Measurements from ENCODE around the gene ANAPC13. TPM values are rescaled to one million over a fixed set of nuclear protein-coding genes. Genes with fewer than 3 reads are reported as not detected.

ANAPC13 gene
- total RNA-seq, 1 experiment from 2014 or later, result 57.0 TPM

DNA sequence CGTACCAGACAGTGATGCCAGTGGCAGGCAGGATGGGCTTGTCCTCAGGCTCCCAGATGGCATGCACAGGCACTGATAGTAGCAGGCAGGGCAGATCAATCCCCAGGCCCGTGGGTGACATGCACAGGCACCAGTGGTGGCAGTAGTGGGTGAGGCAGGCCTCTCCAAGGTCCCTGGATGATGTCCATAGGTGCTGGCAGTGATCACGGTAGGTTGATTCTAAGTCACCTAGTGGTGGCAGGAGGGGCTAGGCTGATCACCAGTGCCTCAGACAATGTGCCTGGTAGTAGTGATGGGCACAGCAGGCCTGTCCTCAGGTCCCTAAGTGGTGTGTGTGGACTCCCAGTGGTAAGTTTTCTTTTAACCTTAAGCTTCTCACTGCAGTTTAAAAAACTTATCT lies 19.7 kb upstream of the ANAPC13 start:
- no peaks in the 10 kb centered on the region for H3K4me1 Mint-ChIP-seq (ENCODE audit: low read depth, unreplicated experiment)
- no peak overlapping the region for H3K4me3 Mint-ChIP-seq (ENCODE audit: unreplicated experiment)
- no peak overlapping the region for H3K27ac Mint-ChIP-seq (ENCODE audit: unreplicated experiment)
- H3K4me1 ChIP-seq, result no peaks in the 10 kb centered on the region
- peaks cover 23% of the 10 kb centered on the region for H3K9me3 Mint-ChIP-seq (ENCODE audit: unreplicated experiment)
- H3K36me3 Mint-ChIP-seq (ENCODE audit: insufficient read depth, unreplicated experiment), result no peaks in the 10 kb centered on the region
- ChIA-PET POLR2A (no interaction called here), CTCF (no interaction called here)
- H3K4me3 ChIP-seq (ENCODE audit: low read depth, low read length), result no peak overlapping the region
- intact Hi-C loops (cut with micrococcal nuclease; ENCODE audit: unreplicated experiment), result no loop called here
- DNase-seq, result no peak
- H3K9me3 ChIP-seq, result 0 out of 2 replicates have a peak, but pooled peaks cover 3% of the 10 kb centered on the region
- H3K27me3 ChIP-seq (replicated peaks; ENCODE audit: control insufficient read depth, insufficient read depth, low read length), result no peaks in the 10 kb centered on the region
- no TSS peak for BruUV-seq (replicated peaks)
- no peaks in the 10 kb centered on the region for H3K27me3 Mint-ChIP-seq (ENCODE audit: insufficient read depth, unreplicated experiment)
- H3K36me3 ChIP-seq (ENCODE audit: control insufficient read depth, insufficient read depth, low read length), result no peaks in the 10 kb centered on the region
- TF ChIP-seq, protein P1, sequence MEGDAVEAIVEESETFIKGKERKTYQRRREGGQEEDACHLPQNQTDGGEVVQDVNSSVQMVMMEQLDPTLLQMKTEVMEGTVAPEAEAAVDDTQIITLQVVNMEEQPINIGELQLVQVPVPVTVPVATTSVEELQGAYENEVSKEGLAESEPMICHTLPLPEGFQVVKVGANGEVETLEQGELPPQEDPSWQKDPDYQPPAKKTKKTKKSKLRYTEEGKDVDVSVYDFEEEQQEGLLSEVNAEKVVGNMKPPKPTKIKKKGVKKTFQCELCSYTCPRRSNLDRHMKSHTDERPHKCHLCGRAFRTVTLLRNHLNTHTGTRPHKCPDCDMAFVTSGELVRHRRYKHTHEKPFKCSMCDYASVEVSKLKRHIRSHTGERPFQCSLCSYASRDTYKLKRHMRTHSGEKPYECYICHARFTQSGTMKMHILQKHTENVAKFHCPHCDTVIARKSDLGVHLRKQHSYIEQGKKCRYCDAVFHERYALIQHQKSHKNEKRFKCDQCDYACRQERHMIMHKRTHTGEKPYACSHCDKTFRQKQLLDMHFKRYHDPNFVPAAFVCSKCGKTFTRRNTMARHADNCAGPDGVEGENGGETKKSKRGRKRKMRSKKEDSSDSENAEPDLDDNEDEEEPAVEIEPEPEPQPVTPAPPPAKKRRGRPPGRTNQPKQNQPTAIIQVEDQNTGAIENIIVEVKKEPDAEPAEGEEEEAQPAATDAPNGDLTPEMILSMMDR (IDR thresholded peaks at IDR 0.05; ENCODE audit: insufficient read depth in 1 of 2, low read depth in 1 of 2, low read length in 1 of 2, severe bottlenecking in 1 of 2, unreplicated experiment in 1 of 2), result no peak

DNA sequence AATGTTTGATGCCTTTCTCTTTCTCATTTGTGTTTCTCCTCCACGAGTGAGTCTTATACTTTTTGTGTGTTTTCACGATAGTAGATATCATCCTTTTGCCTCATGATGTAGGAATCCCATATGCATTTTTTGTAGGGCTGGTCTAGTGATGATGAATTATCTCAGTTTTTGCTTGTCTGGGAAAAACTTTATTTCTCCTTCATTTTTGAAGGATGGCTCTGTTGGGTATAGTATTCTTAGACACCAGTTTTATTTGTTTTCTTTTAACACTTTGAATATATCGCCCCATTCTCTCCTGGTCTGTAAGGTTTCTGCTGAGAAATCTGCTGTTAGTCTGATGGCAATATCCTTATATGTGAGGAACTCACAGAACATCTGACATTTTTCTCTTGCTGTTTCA lies 18.3 kb upstream of the ANAPC13 start:
- POLR2A ChIA-PET, result no interaction called here
- Mint-ChIP-seq H3K27me3 (ENCODE audit: insufficient read depth, unreplicated experiment) (no peaks in the 10 kb centered on the region), H3K9me3 (ENCODE audit: unreplicated experiment) (peaks cover 23% of the 10 kb centered on the region), H3K4me1 (ENCODE audit: low read depth, unreplicated experiment) (no peaks in the 10 kb centered on the region), H3K4me3 (ENCODE audit: unreplicated experiment) (no peak overlapping the region), H3K36me3 (ENCODE audit: insufficient read depth, unreplicated experiment) (no peaks in the 10 kb centered on the region), H3K27ac (ENCODE audit: unreplicated experiment) (no peak overlapping the region)
- H3K36me3 ChIP-seq (ENCODE audit: control insufficient read depth, insufficient read depth, low read length), result no peaks in the 10 kb centered on the region
- CTCF ChIA-PET, result no interaction called here
- no peak for DNase-seq
- no peak overlapping the region for H3K4me3 ChIP-seq (ENCODE audit: low read depth, low read length)
- H3K27me3 ChIP-seq (replicated peaks; ENCODE audit: control insufficient read depth, insufficient read depth, low read length), result no peaks in the 10 kb centered on the region
- intact Hi-C loops (cut with micrococcal nuclease; ENCODE audit: unreplicated experiment), result no loop called here
- no TSS peak for BruUV-seq (replicated peaks)
- no peaks in the 10 kb centered on the region for H3K4me1 ChIP-seq
- 0 out of 2 replicates have a peak, but pooled peaks cover 3% of the 10 kb centered on the region for H3K9me3 ChIP-seq
- TF ChIP-seq, protein P1 (IDR thresholded peaks at IDR 0.05; ENCODE audit: insufficient read depth in 1 of 2, low read depth in 1 of 2, low read length in 1 of 2, severe bottlenecking in 1 of 2, unreplicated experiment in 1 of 2), result no peak

DNA sequence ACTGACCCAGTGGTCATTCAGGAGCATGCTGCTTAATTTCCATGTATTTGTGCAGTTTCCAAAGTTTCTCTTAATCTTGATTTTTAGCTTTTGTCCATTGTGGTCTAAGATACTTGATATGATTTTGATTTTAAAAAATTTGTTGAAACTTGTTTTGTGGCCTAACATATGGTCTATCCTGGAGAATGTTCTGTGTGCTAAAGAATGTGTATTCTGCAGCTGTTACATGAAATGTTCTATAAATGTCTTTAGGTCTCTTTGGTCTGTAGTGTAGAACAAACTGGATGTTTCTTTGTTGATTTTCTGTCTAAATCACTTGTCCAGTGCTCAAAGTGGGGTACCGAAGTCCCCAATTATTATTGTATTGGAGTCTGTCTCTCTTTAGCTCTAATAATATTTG lies 17.5 kb upstream of the ANAPC13 start:
- Mint-ChIP-seq H3K36me3 (ENCODE audit: insufficient read depth, unreplicated experiment) (no peaks in the 10 kb centered on the region), H3K27ac (ENCODE audit: unreplicated experiment) (no peak overlapping the region), H3K4me1 (ENCODE audit: low read depth, unreplicated experiment) (no peaks in the 10 kb centered on the region), H3K4me3 (ENCODE audit: unreplicated experiment) (no peak overlapping the region), H3K9me3 (ENCODE audit: unreplicated experiment) (peaks cover 23% of the 10 kb centered on the region), H3K27me3 (ENCODE audit: insufficient read depth, unreplicated experiment) (no peaks in the 10 kb centered on the region)
- Histone ChIP-seq H3K36me3 (ENCODE audit: control insufficient read depth, insufficient read depth, low read length) (no peaks in the 10 kb centered on the region), H3K9me3 (0 out of 2 replicates have a peak, but pooled peaks cover 3% of the 10 kb centered on the region), H3K4me1 (no peaks in the 10 kb centered on the region), H3K4me3 (ENCODE audit: low read depth, low read length) (no peak overlapping the region), H3K27me3 (replicated peaks; ENCODE audit: control insufficient read depth, insufficient read depth, low read length) (no peaks in the 10 kb centered on the region)
- DNase-seq, result no peak
- ChIA-PET POLR2A (no interaction called here), CTCF (no interaction called here)
- intact Hi-C loops (cut with micrococcal nuclease; ENCODE audit: unreplicated experiment), result no loop called here
- no TSS peak for BruUV-seq (replicated peaks)
- TF ChIP-seq, protein P1 (IDR thresholded peaks at IDR 0.05; ENCODE audit: insufficient read depth in 1 of 2, low read depth in 1 of 2, low read length in 1 of 2, severe bottlenecking in 1 of 2, unreplicated experiment in 1 of 2), result no peak

All from Caco-2 (cell line).